ENCODE results near the gene WWOX.

WWOX gene

GRCh38 chr16:78659668-78660217 lies 560.3 kb downstream of the WWOX start:
- no peak for DNase-seq (ENCODE audit: low spot score)

- DNase-seq (ENCODE audit: low spot score) = no peak
Observed at GRCh38 chr16:78660795-78661194, 561.3 kb downstream of the WWOX start.

- DNase-seq (ENCODE audit: low spot score) = no peak
Observed at GRCh38 chr16:78663690-78664089, 564.2 kb downstream of the WWOX start.

DNA sequence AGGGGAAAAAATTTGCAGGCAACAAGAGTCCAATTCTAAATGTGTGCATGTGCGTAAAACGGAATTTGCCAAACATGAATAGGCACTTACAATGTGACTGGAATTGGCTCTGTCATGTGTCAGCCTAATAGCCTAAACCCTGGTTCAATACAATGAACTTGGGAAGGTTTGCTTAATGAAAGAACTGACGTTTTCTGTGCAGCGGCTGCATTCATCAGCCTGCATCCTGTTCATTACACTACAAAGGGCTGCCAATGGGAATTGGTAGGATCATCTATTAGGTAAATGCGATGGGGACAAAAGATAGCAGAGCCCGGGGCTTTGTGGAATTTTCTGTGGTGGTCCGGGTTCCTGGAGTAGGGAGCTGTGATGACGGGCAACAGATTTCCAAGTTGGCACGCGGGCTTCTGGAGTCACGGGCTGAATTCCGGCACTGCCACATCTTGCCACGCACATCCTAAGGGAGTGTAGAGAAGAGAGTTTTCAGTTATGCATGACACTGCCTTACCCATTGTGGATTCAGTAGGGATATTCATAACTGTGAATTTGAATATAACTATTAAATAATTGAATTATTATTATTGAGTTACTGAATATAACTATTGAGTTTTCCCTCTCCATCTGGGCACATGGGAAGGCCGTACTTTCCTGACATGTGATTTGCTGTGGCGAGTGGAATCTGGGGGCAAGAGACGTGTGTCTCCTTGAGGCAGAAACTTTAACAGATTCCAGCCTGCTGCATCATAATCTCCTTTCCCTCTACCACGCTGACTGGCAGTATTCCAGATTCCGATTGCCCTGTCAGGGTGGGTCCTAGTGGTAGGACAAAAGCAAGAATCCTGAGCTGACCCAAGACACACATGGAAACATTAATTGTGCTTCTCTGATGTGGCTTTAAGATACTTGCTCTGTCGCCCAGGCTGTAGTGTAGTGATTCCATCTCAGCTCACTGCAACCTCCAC lies 565.6 kb downstream of the WWOX start:
- no peak for DNase-seq (ENCODE audit: low spot score)

DNA sequence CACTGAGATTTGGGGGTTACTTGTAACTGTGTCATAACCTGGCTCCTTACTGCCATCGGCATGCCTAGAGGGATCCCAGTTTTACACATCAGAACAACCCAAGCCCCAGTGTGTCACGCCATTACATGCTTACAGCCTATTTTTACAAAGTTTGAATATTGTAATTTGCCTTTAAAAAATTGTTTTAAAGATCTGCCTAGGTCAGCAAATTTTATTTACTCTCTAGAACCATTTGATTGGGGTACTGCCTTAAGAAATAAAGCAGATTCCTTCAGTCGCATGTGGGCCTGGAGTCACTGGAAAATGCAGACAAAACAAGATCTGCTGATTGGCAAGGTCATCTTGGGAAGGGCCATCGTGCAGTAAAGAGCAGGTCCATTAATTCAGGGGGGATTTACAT lies 566.9 kb downstream of the WWOX start:
- no peak for DNase-seq (ENCODE audit: low spot score)

- no peak for DNase-seq (ENCODE audit: low spot score)
Observed at GRCh38 chr16:78667675-78668074, 568.2 kb downstream of the WWOX start.

- no peak for DNase-seq (ENCODE audit: low spot score)
Observed at GRCh38 chr16:78668393-78668792, 568.9 kb downstream of the WWOX start.

DNA sequence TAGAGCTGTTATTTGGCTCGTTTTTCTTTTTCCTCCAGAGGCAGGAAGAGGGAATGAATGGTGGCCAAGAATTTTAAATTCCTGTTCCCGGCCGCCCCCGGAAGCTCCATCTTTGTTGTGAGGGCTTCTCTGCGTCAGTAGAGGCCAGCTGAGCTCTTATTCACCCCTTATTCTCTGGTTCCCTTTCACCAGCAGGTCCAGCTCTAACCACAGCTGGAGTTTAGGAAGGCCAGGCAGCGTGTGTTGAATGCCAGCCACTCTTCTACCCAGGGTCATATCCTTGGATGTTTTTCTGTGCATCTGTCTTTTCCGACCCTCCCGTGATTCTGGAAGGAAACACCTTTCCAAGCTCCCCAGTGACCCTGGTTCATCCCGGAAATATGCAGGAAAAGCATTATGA lies 570.5 kb downstream of the WWOX start:
- DNase-seq (ENCODE audit: low spot score) = no peak

GRCh38 chr16:78672779-78673556 lies 573.5 kb downstream of the WWOX start:
- no peak for DNase-seq (ENCODE audit: low spot score)

GRCh38 chr16:78673884-78674283 lies 574.4 kb downstream of the WWOX start:
- no peak for DNase-seq (ENCODE audit: low spot score)

- no peak for DNase-seq (ENCODE audit: low spot score)
Observed at GRCh38 chr16:78675312-78675711, 575.9 kb downstream of the WWOX start.

DNA sequence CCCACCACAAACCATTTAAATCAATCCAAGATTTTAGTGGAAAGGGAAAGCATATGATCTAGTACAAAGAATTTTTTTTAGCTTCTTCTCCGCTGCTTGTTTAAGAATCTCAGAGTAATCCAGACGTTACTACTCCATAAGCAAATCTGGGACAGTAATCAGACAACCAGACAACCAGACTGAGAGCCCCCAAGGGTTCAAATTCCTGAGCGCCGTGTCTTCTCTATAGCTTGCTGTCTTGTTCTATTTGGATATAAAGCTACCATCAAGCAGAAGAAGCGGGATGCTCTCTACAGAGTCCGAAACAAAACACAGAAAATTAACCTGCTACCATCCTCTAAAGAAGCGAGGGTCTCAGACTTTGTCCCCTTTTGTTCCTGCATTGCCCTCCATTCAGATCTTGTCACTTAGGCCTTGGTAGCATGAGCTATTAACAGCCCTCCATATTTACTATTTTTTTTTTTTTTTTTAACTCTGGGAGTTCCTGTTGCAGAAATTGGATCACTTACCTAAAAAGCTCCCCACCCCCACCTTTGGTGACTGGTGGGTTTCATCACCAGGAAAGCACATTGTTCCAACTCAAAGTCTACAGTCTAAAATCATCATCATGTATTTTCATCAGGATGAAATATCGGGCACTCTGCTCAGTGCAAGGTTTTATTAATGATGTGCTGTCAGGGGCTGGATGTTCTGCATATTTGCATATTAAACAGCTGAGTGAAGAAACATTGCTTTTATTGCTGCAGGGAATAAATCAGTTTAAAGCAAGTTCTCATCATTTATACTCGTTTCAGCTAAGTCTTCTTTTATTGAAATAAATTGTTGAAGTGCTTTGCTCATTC lies 576.7 kb downstream of the WWOX start:
- no peak for DNase-seq (ENCODE audit: low spot score)

GRCh38 chr16:78677181-78677731 lies 577.8 kb downstream of the WWOX start:
- no peak for DNase-seq (ENCODE audit: low spot score)

- no peak for DNase-seq (ENCODE audit: low spot score)
Observed at GRCh38 chr16:78679546-78679945, 580.1 kb downstream of the WWOX start.

- DNase-seq (ENCODE audit: low spot score) = no peak
Observed at GRCh38 chr16:78681743-78682142, 582.3 kb downstream of the WWOX start.

- DNase-seq (ENCODE audit: low spot score) = no peak
Observed at GRCh38 chr16:78684030-78684611, 584.7 kb downstream of the WWOX start.

- no peak for DNase-seq (ENCODE audit: low spot score)
Observed at GRCh38 chr16:78684655-78685375, 585.4 kb downstream of the WWOX start.

GRCh38 chr16:78686601-78687000 lies 587.1 kb downstream of the WWOX start:
- no peak for DNase-seq (ENCODE audit: low spot score)

GRCh38 chr16:78689028-78689427 lies 589.6 kb downstream of the WWOX start:
- no peak for DNase-seq (ENCODE audit: low spot score)

DNA sequence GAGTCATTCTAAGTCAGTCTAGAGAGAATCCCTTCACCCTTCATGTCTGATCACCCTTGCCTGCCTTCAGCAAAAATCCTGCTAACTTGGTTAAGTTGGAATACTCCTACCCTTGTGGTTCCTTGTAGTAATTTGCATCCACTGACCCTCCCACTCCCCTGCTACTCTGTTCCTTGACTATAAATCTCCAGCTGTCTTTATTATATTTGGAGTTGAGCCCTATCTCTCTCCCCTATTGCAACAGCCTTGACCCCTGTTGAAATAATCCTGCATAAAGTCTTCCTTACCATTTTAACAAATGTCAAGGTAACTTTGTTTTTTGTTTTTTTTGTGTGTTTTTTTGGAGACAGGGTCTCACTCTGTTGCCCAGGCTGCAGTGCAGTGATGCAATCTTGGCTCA lies 590.1 kb downstream of the WWOX start:
- DNase-seq (ENCODE audit: low spot score) = no peak
